Stomach (tissue), 9 donors: ENCODE measurements around the gene PRDM9. TPM values are rescaled to one million over a fixed set of nuclear protein-coding genes. Genes with fewer than 3 reads are reported as not detected.
"Not testable (repeated sequence)": the region's sequence is repeated elsewhere in the genome, so short reads cannot be mapped to it uniquely, and the experiment has no call there.

Source experiments
- DNase-seq, 2 donors: peaks; one replicate each; pipeline versions ENCODE4 v3.0.0 to v3.0.0-alpha.2; 2013 to 2019
- H3K27ac ChIP-seq, 5 donors: fragments of 200-600 bp in 4 of 5; sonication (generic) in 4 of 5; one replicate each; pipeline ENCODE4 v1.5.1; 2013 to 2019; ENCODE audit warnings: mild to moderate bottlenecking in 1 of 5, moderate library complexity in 1 of 5
- H3K27me3 ChIP-seq, 3 donors: fragments of 200-600 bp; sonication (generic); one replicate each; pipeline ENCODE4 v1.5.1; 2017 to 2019; ENCODE audit warnings: mixed run types in 1 of 3
- H3K36me3 ChIP-seq, 4 donors: fragments of 200-600 bp; sonication (generic); 1 replicate in 3 of 4; 2 replicates in 1 of 4; pipeline ENCODE4 v1.5.1; 2016 to 2019
- H3K4me1 ChIP-seq, 4 donors: fragments of 200-600 bp; sonication (generic); one replicate each; pipeline ENCODE4 v1.5.1; 2016 to 2019
- H3K4me3 ChIP-seq, 4 donors: fragments of 200-600 bp; sonication (generic) in 3 of 4; one replicate each; pipeline ENCODE4 v1.5.1; 2016 to 2019; ENCODE audit warnings: mild to moderate bottlenecking in 1 of 4
- H3K9me3 ChIP-seq, 4 donors: fragments of 200-600 bp; sonication (generic); one replicate each; pipeline ENCODE4 v1.5.1; 2016 to 2019
- CTCF ChIP-seq, 7 experiments: fragments of 450-650 bp in 4 of 7; fragments of 200-600 bp in 3 of 7; sonication (generic) in 3 of 7; IDR thresholded peaks; one replicate each; pipeline ENCODE4 v1.5.1; 2016 to 2019; ENCODE audit warnings: antibody characterized with exemption in 7 of 7, control low read depth in 2 of 7, mild to moderate bottlenecking in 1 of 7
- EP300 ChIP-seq: sonication (generic); formaldehyde crosslinking; IDR thresholded peaks from one replicate; pipeline ENCODE4 v1.6.1; 2017; ENCODE audit warnings: antibody characterized with exemption
- POLR2A ChIP-seq, 4 donors: fragments of 450-650 bp; IDR thresholded peaks; one replicate each; pipeline ENCODE4 v1.6.1; 2016; ENCODE audit warnings: antibody characterized with exemption in 4 of 4, control low read depth in 2 of 4, mild to moderate bottlenecking in 1 of 4, moderate library complexity in 1 of 4
- POLR2AphosphoS5 ChIP-seq, 3 donors: sonication (generic); formaldehyde crosslinking; IDR thresholded peaks; one replicate each; pipeline ENCODE4 v1.6.1; 2016; ENCODE audit warnings: antibody characterized with exemption in 3 of 3
- WGBS, 5 donors: extraction: QIAGEN DNeasy Blood & Tissue Kit in 3 of 5; methylation state at CpG; one replicate each; pipeline versions ENCODE4 v1.1.5 to v1.1.7; 2013 to 2018; 5-methylcytosine and 5-hydroxymethylcytosine counted together
- intact Hi-C: fragments of 100-400 bp; cut with DNase I; formaldehyde crosslinking; loops from one replicate; pipeline ENCODE4 v1.15.1; 2023; ENCODE audit warnings: low total_unique reads
- polyA plus RNA-seq, 3 donors: library from polyadenylated mRNA; stranded (reverse); fragments of 200-250 nt; gene quantifications; one replicate each; pipeline ENCODE4 v1.2.3, GENCODE V29; 2013
- total RNA-seq, 5 donors: library from RNA; depleted of rRNA; stranded (reverse); fragments of >200 nt; gene quantifications; one replicate each; pipeline versions ENCODE4 v1.1.0 to v1.2.3, GENCODE V29; 2014 to 2016
- donor health status: healthy with polysubstance abuse.
- donor health status: Bipolar disorder and iron deficiency.
- donor health status: healthy.

The PRDM9 gene
- total and polyA plus RNA-seq, 8 donors: not detected

DNA sequence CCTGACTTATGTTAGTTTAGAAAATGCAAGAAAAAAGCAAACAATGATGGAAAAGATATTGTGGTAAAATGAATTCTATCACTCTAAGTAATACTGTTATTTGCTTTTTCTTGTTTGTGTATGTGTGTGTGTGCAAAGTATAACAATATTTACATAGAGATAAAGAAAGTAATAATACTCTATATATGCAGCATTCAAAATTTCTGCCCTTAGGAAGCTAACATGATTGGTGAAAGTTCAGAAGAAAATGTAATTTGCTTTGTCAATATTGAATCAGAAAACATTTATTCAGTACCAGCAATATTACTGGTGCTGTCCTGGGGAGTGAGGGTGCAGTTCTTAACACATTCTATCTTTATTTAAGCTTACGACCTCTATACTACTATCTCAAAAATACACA is 12.9 kb upstream of the PRDM9 start:
- DNase-seq: peak in 1 of 2 donors; percentile 15
- no peaks in the 10 kb centered on the region for H3K4me1 ChIP-seq
- intact Hi-C loops: no loop called here
- WGBS, 5 donors: 34 to 49% (median 37%) methylated on average over 1 of the region's 1 CpG
- no peak for TF ChIP-seq EP300
- no peak for TF ChIP-seq CTCF (IDR thresholded peaks at IDR 0.05)
- TF ChIP-seq POLR2AphosphoS5 (IDR thresholded peaks at IDR 0.05): no peak
- TF ChIP-seq POLR2A (IDR thresholded peaks at IDR 0.05): no peak
- no peak overlapping the region for H3K27ac ChIP-seq
- no peaks in the 10 kb centered on the region for H3K27me3 ChIP-seq
- no peaks in the 10 kb centered on the region for H3K36me3 ChIP-seq
- no peaks in the 10 kb centered on the region for H3K9me3 ChIP-seq
- H3K4me3 ChIP-seq: no peak overlapping the region

GRCh38 chr5:23496576-23496975 is 10.8 kb upstream of the PRDM9 start:
- Histone ChIP-seq H3K4me1 (no peaks in the 10 kb centered on the region), H3K9me3 (peaks cover 0 to 4% (median 0%) of the 10 kb centered on the region in 4 donors), H3K27me3 (no peaks in the 10 kb centered on the region), H3K27ac (no peak overlapping the region), H3K36me3 (no peaks in the 10 kb centered on the region), H3K4me3 (no peak overlapping the region)
- no peak for TF ChIP-seq POLR2AphosphoS5 (IDR thresholded peaks at IDR 0.05)
- TF ChIP-seq CTCF (IDR thresholded peaks at IDR 0.05): no peak
- no peak for TF ChIP-seq EP300
- TF ChIP-seq POLR2A (IDR thresholded peaks at IDR 0.05): no peak
- intact Hi-C loops: no loop called here
- no peak for DNase-seq
- 84 to 96% (median 93%) methylated on average over 1 of the region's 1 CpG for WGBS, 5 donors

- peak in 1 of 2 donors; percentile 56 for DNase-seq
- H3K27me3 ChIP-seq: no peaks in the 10 kb centered on the region
- H3K36me3 ChIP-seq: no peaks in the 10 kb centered on the region
- WGBS, 5 donors: 55 to 90% (median 75%) methylated on average over 21 to 23 of the region's 23 CpGs
- no peak for TF ChIP-seq CTCF (IDR thresholded peaks at IDR 0.05)
- TF ChIP-seq POLR2A (IDR thresholded peaks at IDR 0.05): no peak
- no peak for TF ChIP-seq EP300
- no peak for TF ChIP-seq POLR2AphosphoS5 (IDR thresholded peaks at IDR 0.05)
- H3K4me3 ChIP-seq: peak overlapping the region in 2 of 4 donors; percentile 16 to 21
- intact Hi-C loops: no loop called here
- H3K9me3 ChIP-seq: peaks cover 0 to 22% (median 9%) of the 10 kb centered on the region in 4 donors
- no peak overlapping the region for H3K27ac ChIP-seq
- H3K4me1 ChIP-seq: no peaks in the 10 kb centered on the region
Observed at GRCh38 chr5:23506329-23507236, 826 bp upstream of the PRDM9 start.

- H3K27ac ChIP-seq, DNase-seq, H3K4me3 ChIP-seq, H3K36me3 ChIP-seq, H3K27me3 ChIP-seq, H3K4me1 ChIP-seq, intact Hi-C loops: not testable (repeated sequence)
- peaks cover 4 to 30% (median 13%) of the 10 kb centered on the region in 4 donors for H3K9me3 ChIP-seq
- 80 to 94% (median 88%) methylated on average over 5 of the region's 5 CpGs for WGBS, 5 donors
Observed at GRCh38 chr5:23510434-23510833, 3.0 kb downstream of the PRDM9 start.

- intact Hi-C loops: no loop called here
- Histone ChIP-seq H3K27ac (no peak overlapping the region), H3K27me3 (no peaks in the 10 kb centered on the region), H3K4me3 (no peak overlapping the region), H3K4me1 (no peaks in the 10 kb centered on the region), H3K9me3 (peaks cover 0 to 4% (median 0%) of the 10 kb centered on the region in 4 donors), H3K36me3 (no peaks in the 10 kb centered on the region)
- WGBS, 5 donors: 75 to 95% (median 91%) methylated on average over 3 to 4 of the region's 4 CpGs
- no peak for DNase-seq
- no peak for TF ChIP-seq CTCF (IDR thresholded peaks at IDR 0.05)
- no peak for TF ChIP-seq EP300
Observed at GRCh38 chr5:23522553-23522952, 15.1 kb downstream of the PRDM9 start.
